Stimulated activated CD8-positive, alpha-beta memory T cell treated with anti-CD3 and anti-CD28 coated beads, Interleukin-4, amount 100 ng/mL, for 4 hours (primary cell): ENCODE data around the gene SLC16A9.

Experiments used
- DNase-seq, 2 donors: peaks; one replicate each; pipeline ENCODE4 v3.0.0-alpha.2; 2020; ENCODE audit warnings: low read depth in 2 of 2, low spot score in 1 of 2

SLC16A9 gene

DNA sequence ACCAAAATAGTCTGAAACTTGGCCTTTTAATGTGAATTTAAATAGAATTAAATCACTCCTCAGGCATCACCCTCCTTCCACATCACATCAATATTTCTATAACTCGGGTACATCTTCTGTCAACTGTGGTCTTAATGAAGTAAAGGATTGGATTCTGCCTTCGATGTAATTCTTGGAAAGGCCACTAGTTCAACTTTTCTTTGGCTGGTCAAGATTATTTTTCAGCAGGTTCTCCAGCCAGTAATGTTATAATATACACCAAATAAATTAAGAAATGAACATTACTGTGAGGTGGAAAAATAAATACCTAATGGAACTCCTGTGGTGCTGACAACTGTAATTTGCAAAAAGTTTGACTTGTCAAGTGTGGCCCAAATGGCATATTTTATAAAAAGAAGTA is 9.7 kb upstream of the SLC16A9 start:
- DNase-seq: no peak

DNA sequence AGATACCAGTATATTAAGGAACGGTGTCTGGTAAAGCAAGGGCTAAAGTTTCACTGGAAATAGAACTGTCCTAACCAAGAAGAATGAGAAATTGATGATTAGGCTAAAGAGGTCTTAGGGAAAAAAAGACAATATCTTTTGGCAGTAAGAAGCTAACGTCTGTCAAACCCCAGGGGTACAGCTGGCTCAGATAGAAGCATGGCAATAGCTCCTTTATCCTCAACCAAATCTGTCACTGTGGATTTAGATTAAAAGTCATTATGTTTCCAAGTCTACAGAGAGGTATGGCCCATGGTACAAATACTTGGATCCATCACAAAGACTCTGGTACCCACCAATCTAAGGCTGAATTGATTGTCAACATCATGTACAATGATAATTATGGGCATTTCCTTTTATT is 8.6 kb upstream of the SLC16A9 start:
- no peak for DNase-seq

DNA sequence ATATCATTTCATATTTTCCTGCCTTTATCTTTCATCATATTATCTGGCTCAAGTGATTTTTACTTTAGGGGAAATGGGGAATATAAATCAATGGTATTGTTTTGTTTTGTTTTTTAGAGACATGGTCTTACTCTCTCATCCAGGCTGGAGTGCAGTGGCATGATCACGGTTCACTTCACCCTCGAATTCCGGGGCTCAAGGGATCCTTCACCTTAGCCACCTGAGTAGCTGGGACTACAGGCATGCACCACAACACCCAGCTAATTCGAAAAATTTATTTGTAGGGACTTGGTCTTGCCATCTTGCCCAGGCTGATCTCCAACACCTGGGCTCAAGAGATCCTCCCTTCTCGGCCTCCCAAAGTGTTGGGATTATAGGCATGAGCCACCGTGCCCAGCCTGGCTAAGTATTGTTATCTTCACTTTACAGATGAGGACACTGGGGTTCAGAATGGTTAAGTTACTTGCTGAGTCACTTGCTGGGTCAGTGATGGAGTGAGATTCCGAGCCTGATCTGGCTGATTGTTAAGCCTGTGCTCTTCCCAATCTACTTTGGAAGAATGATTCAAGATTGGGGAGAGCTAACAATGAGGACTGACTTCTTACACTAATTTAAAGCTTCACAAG is 3.7 kb upstream of the SLC16A9 start:
- DNase-seq: no peak

DNA sequence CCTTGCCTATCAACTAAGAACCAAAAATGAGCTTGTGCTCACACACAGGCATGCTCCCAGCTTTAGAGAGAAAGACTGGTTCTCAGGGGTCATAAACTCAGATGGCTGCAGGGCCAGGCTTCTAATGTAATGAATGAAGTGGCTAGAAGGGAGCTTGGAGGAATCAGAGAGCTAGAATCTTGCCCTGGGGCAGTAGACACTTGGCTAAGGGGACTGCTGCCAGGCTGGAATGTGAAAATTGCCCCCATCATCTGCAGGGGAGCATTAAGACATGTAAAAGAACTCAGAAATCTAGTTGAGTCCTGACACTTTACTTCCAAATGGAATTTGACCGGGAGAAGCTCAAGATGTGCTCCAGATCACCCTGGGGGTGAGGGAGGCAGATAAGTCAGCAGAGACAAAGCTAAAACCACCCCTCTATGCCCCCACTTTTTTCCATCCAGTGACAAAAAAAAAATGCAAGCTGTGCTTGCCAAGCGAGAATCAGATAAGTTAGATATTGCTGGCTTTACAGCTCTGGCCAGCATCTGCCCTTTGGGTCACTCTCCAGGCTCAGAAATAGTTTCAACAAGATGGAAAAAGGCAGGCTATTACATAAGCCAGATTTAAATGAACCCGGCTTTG is 2.3 kb upstream of the SLC16A9 start:
- DNase-seq: no peak

DNA sequence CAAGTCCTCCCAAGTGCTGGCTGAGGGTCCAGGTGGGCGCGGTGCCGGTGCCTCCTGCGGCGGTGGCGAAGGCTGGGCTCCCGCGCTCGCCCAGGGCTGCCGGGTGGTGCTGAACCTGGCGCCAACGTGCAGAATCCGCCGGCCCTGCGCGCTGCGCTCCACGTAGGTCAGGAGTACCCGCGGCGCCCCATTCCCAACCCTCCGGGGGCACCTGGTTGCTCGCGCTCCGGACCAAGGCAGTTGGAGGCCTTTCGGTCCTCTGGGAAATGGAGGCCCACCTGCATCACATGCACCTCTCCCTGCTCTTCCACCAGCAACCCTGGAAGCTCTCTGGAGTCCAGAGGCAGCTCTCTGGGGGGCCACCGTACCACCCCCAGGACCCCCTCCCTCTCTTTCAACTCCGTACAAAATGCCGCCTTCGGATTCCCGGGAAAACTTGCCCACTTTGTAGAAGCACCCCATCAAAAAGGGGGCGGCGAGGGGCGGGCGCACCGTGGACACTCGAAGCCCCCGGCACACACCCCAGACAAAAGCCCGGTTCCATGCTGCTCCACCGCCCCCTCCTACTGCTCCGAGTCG is 745 bp downstream of the SLC16A9 start:
- no peak for DNase-seq

DNA sequence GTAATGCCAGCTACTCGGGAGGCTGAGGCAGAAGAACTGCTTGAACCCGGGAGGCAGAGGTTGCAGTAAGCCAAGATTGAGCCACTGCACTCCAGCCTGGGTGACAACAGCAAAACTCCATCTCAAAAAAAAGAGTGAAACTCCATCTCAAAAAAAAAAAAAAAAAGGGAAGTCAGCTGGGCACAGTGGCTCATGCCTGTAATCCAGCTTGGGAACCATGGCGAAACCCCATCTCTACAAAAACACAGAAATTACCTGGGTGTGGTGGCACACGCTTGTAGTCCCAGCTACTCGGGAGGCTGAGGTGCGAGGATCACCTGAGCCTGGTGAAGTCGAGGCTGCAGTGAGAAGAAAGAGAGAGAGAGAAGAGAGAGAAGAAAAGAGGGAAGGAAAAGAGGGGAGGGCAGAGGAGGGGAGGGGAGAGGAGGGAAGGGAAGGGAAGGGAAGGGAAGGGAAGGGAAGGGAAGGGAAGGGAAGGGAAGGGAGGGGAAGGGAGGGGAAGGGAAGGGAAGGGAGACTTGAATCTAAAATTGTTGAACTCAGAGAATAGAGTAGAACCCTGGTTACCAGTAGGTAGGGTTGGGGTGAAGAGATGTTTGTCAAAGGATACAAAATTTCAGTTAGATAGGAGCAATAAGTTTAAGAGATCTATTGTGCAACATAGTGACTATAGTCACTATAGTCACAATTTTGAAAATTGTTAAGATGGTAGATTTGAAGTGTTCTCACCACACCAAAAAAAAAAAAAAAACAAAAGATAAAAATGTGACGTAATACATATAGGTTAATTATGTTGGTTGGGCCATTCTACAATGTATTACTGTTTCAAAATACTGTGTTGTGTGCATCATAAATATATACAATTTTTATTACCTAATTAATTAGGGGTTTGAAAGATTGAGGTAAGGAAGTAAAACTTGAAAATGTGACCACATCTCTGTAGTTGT is 2.5 kb downstream of the SLC16A9 start:
- DNase-seq: no peak

DNA sequence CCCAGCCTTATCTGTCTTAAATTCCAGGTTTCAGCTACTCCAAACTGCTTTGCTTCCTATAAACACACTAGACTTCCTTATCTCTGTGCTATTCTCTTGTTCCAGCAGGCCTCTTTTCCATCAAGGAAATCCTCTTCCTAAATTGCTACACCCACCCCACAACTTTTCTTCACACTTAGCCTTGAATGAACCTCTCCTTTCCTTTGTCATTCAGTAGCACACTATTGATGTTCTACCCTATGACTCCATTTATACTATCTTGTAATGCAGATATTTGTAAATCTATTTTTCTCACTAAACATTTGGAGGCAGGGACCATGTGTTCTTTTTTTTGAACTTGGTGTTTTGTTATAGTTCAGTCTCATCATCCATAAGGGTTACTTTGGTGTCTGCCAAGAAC is 3.7 kb downstream of the SLC16A9 start:
- no peak for DNase-seq

DNA sequence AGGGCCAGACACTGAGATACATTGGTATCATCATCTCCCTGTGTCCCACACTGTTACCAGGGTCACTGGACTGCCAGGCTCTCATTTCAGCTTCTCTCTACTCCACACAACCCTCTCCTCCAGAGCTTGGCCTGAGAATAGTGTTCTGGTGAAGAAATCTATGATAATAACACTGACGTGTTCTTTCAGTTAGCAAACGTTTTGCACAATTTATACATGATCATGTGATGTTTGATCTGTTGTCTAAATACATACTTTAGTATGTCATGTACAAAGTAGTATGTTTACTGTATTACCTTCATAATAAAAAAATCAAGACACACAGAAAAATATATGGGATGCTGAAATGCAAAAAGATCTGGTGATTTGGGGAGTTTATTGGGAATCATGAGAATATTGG is 5.0 kb downstream of the SLC16A9 start:
- DNase-seq: no peak

DNA sequence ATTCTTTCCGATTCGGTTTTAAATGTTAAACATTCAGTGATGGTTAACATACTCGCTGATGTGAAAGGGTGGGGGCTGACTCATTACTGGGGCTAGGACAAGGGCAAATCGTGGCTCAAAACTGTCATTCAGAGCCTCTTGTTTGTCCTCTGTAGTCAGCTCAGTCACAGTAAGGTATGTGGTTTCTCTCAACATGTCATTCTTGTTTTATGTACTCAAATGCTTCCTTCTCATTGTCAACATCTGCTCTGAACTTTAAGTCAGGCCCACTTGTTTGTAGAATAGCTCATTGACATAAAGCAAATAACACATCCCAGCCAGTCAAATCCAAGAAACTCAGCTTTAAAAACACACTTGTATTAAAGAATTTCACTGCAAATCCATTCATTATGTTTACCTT is 7.3 kb downstream of the SLC16A9 start:
- DNase-seq: no peak

DNA sequence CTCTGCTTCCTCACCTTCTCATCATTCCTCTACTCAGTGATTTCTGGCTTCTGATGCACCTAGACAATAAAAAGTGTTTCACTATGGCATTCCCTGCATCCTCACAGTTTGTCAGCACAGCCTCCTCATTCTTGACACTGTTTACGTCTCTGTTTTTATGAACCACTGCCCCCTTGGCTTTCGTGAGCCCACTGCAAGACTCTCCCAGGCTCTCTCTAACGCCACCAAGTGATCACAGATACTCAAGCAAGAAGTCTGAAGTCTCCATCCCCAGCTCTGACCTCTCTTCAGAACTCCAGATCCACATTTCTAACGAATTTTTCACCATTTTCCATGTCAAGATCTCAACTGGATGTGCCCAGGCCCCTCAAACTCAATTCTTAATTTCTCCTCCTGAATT is 8.9 kb downstream of the SLC16A9 start:
- DNase-seq: no peak

DNA sequence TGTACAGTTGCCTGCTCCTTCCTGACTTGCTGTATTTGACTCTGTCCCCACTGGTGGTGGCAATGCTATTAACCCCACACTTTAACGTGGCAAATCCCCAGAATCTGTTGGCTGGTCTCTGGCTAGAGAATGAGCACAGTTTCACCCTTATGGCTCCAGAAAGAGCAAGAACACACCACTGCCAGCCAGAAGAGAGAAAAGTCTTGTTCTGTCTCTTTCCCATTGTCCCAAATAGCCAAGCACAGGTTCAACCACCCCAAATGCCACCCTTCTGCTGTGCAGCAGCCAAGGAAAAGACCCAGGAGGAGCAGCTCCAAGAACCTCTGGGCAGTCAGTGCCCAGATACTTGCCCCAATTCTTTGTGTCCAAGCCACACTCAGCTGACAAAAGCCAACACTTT is 11.3 kb downstream of the SLC16A9 start:
- DNase-seq: no peak

DNA sequence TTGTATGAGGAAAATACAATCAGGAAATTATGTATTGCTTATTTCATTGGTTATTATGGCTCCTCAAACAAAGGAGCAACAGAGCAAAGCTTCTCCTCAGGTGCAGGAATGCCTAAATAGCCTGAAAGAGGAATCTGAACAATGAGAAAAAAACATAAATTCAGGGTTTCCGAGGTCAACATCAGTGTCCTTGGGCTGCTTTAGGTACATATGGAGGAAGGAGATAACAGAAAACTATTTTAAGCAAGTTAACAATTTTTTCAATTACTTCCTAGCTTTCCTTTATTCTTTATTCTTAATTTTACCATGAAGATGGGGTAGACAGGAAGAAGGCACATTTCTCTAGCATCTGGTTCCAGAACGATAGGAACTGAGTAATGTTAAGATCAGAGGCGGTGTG is 14.0 kb downstream of the SLC16A9 start:
- no peak for DNase-seq

DNA sequence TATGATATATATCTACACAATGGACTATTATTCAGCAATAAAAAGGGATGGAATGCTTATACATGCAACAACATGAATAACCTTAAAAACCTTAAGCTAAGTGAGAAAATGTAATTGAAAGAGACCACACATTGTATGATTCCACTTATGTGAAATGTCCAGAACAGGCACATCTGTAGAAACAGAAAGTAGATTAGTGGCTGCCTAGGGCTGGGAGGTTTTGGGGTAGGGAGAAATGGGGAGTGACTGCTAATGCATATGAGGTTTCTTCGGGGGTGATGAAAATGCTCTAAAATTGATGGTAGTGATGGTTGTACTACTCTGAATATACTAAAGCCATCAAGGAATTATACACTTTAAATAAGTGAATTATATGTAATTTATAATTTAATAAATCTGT is 14.7 kb downstream of the SLC16A9 start:
- DNase-seq: no peak

DNA sequence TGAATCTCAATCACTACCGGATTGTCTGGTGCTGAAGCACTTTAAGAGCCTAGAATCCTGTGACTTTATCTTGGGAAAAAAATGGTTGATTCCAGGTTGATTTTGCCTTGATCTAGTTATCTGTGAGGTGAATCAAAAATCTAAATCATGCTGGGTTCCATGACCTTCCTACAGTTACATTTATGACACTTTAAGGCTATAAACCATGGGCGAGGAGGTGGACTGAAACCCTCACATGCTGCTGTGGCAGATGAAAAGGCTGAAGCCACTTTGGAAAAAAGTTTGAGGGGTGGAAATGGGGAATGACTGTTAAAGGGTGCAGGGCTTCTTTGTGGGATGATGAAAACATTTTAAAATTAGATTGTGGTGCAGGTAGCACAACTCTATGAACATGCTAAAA is 17.5 kb downstream of the SLC16A9 start:
- no peak for DNase-seq

DNA sequence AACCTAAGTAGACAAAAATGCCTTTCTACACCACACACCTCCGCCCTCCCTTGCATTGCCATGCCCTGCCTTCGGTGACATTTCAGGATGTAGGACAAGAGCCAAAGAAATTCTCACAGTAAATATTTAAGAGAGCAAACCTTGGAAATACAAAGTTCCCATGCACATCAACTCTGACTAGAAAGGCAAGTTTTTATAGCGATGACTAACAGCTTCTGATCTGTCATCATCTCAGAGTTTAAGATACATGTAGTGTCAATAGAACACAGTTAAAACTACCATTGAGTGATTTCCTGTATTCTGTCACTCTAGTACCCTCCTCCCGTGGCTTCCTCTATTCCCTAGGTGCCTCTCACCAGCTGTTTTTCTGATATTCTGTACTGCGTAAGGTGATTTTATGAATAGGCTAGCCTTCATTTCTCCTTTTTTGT is 20.7 kb downstream of the SLC16A9 start:
- DNase-seq: no peak

DNA sequence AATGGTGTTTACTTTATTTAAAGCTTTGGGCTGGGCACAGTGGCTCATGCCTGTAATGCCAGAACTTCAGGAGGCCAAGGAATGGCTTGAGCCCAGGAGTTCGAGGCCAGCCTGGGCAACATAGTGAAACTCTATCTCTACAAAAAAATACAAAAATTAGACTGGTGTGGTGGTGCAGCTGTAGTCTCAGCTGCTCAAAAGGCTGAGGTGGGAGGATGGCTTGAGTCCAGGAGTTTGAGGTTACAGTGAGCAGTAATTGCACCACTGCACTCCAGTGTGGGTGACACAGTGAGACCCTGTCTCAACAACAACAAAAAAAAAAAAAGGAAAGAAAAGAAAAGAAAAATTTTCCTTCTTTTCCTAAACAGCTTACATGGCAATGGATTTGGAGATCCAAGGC is 22.0 kb downstream of the SLC16A9 start:
- DNase-seq: no peak

DNA sequence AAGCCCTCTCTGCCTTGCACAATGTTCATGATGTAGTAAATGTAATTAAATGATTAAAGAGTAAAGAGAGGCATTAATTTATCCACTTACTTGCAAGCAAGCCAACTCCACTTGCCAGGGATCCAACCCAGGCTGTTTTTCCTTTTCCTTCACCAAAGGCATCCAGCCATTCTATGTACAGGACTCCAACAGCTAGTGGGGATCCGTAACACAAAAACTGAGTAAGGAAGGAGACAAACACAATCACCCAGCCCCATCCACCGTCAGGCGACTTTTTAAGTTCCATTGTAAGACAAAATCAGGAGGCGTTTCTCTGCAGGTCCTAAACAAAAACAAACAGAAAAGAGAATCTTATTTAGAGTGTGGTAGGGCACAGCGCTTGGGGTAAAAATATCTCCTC is 25.6 kb downstream of the SLC16A9 start:
- DNase-seq: no peak

DNA sequence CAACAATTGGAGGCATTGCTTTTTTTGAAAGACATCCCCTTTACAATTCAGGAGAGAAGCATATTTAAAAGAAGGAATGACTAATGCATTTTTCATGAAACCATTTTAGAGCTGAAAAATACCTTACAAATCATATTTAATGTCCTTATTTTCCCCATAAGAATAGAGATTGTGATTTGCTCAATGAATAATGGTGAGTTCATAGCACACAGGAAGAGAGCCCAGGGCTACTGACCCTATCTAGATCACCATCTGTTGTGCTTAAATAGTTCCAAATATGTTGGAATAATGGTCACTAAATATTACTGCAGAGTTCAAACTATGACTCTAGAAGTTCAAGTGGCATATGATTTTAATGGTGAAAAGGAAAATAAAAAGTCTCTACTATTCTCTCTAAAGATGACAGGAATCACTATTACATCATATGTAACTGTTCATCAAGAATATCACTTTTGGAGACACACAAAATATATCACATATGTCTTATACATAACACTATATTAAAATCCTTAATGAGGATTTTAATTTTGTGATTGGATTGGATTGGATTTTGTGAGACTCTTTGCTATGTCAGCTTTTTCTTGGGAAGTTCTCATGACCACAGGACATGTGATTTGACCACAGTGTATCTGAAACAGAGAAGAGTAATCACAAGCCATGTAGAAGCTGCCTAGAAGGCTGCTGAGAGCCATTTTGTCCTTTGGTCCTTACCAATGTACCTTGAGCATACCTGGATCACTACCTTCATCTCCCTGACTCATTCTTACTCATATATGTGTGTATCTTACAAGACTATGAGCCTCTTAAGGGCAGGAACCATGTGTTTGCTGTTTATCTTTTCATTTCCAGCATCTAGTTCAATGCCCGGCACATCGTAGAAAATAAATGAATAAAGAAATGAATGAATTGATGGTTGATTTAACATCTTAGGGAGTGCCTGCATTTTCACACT is 26.4 kb downstream of the SLC16A9 start:
- DNase-seq: no peak

DNA sequence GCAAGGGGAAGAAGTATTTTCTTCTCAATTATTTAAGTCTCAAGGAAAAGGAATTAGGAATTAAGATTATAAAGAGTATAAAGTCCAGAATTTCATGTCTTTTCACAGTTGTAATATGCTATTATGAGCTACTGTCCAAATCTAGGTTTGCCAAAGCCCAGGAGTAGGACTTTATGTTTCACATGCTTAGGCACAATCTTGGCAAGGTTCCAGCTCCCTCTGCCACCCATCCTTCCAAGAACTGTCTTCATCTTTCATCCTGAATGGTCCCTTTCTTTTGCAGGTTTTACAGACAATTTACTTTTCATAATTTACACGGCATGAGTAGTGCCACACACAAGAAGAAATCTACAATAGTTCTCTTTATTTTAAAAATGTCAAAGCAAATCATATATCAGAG is 29.5 kb downstream of the SLC16A9 start:
- no peak for DNase-seq

DNA sequence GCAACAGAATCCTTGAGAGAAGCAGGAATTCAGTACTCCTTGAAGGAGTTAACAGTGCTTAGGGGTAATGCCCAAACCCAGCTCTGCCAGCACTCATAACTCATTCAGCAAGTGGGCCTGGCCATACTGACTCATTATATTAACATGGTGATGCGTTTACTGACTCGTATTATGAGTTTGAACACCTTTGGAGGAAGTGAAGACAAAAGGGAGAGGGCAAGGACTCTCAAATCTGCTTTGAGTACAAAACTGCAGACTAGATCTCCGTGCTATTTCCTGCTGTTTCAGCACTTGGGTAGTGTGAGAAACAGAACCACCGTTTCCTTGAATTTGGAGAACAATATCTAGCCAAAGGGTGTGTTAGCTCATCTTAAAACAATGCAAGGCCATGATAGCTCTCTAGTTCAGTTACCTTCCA is 30.8 kb downstream of the SLC16A9 start:
- no peak for DNase-seq
